Parathyroid adenoma (tissue), 2 donors: ENCODE results near the gene R3HDM2.

Source experiments
- H2AFZ ChIP-seq: fragments of 300-600 bp; sonication (generic); one replicate; pipeline ENCODE4 v1.7.0; 2017; ENCODE audit warnings: antibody characterized with exemption, mild to moderate bottlenecking
- H3K27ac ChIP-seq: fragments of 300-600 bp; sonication (generic); one replicate; pipeline ENCODE4 v1.7.0; 2017
- H3K27me3 ChIP-seq: fragments of 300-600 bp; sonication (generic); one replicate; pipeline ENCODE4 v1.7.0; 2017; ENCODE audit warnings: low read length; ENCODE audit not compliant: control insufficient read depth, insufficient read depth
- H3K36me3 ChIP-seq: fragments of 300-600 bp; sonication (generic); one replicate; pipeline ENCODE4 v1.7.0; 2017; ENCODE audit warnings: low read length; ENCODE audit not compliant: control insufficient read depth, insufficient read depth
- H3K4me1 ChIP-seq: fragments of 300-600 bp; sonication (generic); one replicate; pipeline ENCODE4 v1.7.0; 2017; ENCODE audit warnings: control low read depth
- H3K4me2 ChIP-seq: fragments of 300-600 bp; sonication (generic); one replicate; pipeline ENCODE4 v1.7.0; 2017; ENCODE audit warnings: low read length
- H3K4me3 ChIP-seq: fragments of 300-600 bp; sonication (generic); one replicate; pipeline ENCODE4 v1.7.0; 2017; ENCODE audit warnings: low read depth, low read length
- H3K79me2 ChIP-seq: fragments of 300-600 bp; sonication (generic); one replicate; pipeline ENCODE4 v1.7.0; 2017; ENCODE audit warnings: control low read depth
- H3K9ac ChIP-seq: fragments of 300-600 bp; sonication (generic); one replicate; pipeline ENCODE4 v1.7.0; 2017; ENCODE audit warnings: mild to moderate bottlenecking
- H3K9me3 ChIP-seq: fragments of 300-600 bp; sonication (generic); one replicate; pipeline ENCODE4 v1.7.0; 2017; ENCODE audit warnings: low read length; ENCODE audit not compliant: control insufficient read depth
- CTCF ChIP-seq: fragments of 300-600 bp; sonication (generic); IDR thresholded peaks from one replicate; pipeline ENCODE4 v1.7.0; 2017; ENCODE audit warnings: antibody characterized with exemption, mild to moderate bottlenecking
- donor health status: primary hyperparathyroidism.

Gene R3HDM2

GRCh38 chr12:57330992-57331391, 99.9 kb downstream of the R3HDM2 start:
- no peak for TF ChIP-seq CTCF
- Histone ChIP-seq H3K27ac (no peak overlapping the region), H3K4me3 (no peak overlapping the region), H3K9me3 (no peaks in the 10 kb centered on the region), H3K36me3 (no peaks in the 10 kb centered on the region), H3K79me2 (peaks cover 9% of the 10 kb centered on the region), H3K4me2 (no peak overlapping the region), H2AFZ (no peak overlapping the region), H3K9ac (no peak overlapping the region), H3K4me1 (no peaks in the 10 kb centered on the region), H3K27me3 (no peaks in the 10 kb centered on the region)

GRCh38 chr12:57329219-57329618, 101.6 kb downstream of the R3HDM2 start:
- TF ChIP-seq CTCF = no peak

GRCh38 chr12:57325395-57325794, 105.4 kb downstream of the R3HDM2 start:
- H3K36me3 ChIP-seq = no peaks in the 10 kb centered on the region
- no peak overlapping the region for H3K27ac ChIP-seq
- peaks cover 12% of the 10 kb centered on the region for H3K79me2 ChIP-seq
- no peak overlapping the region for H3K4me2 ChIP-seq
- H3K4me1 ChIP-seq = no peaks in the 10 kb centered on the region
- H2AFZ ChIP-seq = no peak overlapping the region
- H3K4me3 ChIP-seq = no peak overlapping the region
- H3K27me3 ChIP-seq = no peaks in the 10 kb centered on the region
- no peak for TF ChIP-seq CTCF
- H3K9me3 ChIP-seq = no peaks in the 10 kb centered on the region
- no peak overlapping the region for H3K9ac ChIP-seq

More at GRCh38 chr12:57329219-57329618, 101.6 kb downstream of the R3HDM2 start:
- peaks cover 9% of the 10 kb centered on the region for H3K79me2 ChIP-seq
- no peak overlapping the region for H3K9ac ChIP-seq
- no peaks in the 10 kb centered on the region for H3K9me3 ChIP-seq
- H3K4me1 ChIP-seq = no peaks in the 10 kb centered on the region
- no peaks in the 10 kb centered on the region for H3K27me3 ChIP-seq
- H3K4me3 ChIP-seq = no peak overlapping the region
- no peak overlapping the region for H2AFZ ChIP-seq
- no peaks in the 10 kb centered on the region for H3K36me3 ChIP-seq
- H3K4me2 ChIP-seq = no peak overlapping the region
- H3K27ac ChIP-seq = no peak overlapping the region

- no peak overlapping the region for H3K27ac ChIP-seq
- H3K9ac ChIP-seq = no peak overlapping the region
- no peaks in the 10 kb centered on the region for H3K9me3 ChIP-seq
- no peaks in the 10 kb centered on the region for H3K4me1 ChIP-seq
- H3K36me3 ChIP-seq = no peaks in the 10 kb centered on the region
- H3K4me2 ChIP-seq = no peak overlapping the region
- peaks cover 8% of the 10 kb centered on the region for H3K79me2 ChIP-seq
- TF ChIP-seq CTCF = no peak
- no peak overlapping the region for H2AFZ ChIP-seq
- H3K27me3 ChIP-seq = no peaks in the 10 kb centered on the region
- no peak overlapping the region for H3K4me3 ChIP-seq
Observed at GRCh38 chr12:57323416-57323815, 107.4 kb downstream of the R3HDM2 start.

GRCh38 chr12:57320639-57321038, 110.2 kb downstream of the R3HDM2 start:
- Histone ChIP-seq H3K9ac (no peak overlapping the region), H3K4me1 (no peaks in the 10 kb centered on the region), H3K79me2 (peaks cover 4% of the 10 kb centered on the region), H3K9me3 (no peaks in the 10 kb centered on the region), H3K4me2 (no peak overlapping the region), H3K27ac (no peak overlapping the region), H2AFZ (no peak overlapping the region), H3K27me3 (no peaks in the 10 kb centered on the region), H3K4me3 (no peak overlapping the region), H3K36me3 (no peaks in the 10 kb centered on the region)
- no peak for TF ChIP-seq CTCF
